ENCODE measurements around the gene TXLNG.
A peak's percentile ranks its signal among the peaks of the same experiment; 100 is the strongest.

The TXLNG gene

DNA sequence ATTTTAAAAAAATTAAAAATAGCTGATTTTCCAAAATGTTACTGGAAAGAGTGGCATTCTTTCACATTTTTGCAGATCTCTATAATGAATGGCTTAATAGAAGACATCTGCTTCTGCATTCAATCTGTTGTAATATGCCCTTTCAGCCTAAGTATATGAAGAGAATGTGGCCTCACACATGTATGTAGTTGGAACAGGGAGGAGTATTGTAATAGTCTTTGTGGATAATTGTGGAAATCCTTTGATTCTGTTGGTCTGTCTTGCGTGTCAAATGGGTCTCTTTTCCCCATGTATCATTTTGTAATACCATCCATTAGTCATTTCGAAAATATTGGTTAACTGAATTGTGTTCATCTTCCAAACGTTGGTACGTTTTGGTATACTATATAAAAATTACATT lies 11.6 kb downstream of the TXLNG start:
- CTCF ChIA-PET: interaction anchor here (3.1 kb wide), 1 partner anchor 10 kb away, joined by 16 read pairs; no protein-coding TSS in a partner anchor
- Histone ChIP-seq H3K4me1 (ENCODE audit: control insufficient read depth, insufficient read depth, low read length) (no peaks in the 10 kb centered on the region), H3K9me3 (ENCODE audit: control insufficient read depth, insufficient read depth, low read depth, low read length) (no peaks in the 10 kb centered on the region), H3K36me3 (ENCODE audit: control insufficient read depth in 2 of 2, insufficient read depth in 1 of 2, low read length in 2 of 2) (peaks cover 46 to 51% of the 10 kb centered on the region in 2 experiments), H3K27ac (ENCODE audit: extremely low read depth, low read depth, low read length) (no peak overlapping the region), H3K4me3 (ENCODE audit: low read depth, low read length) (no peak overlapping the region)
- POLR2A ChIA-PET: interaction anchor here (0.9 kb wide), 1 partner anchor 26 kb away, joined by 3 read pairs; no protein-coding TSS in a partner anchor
- no peak for TF ChIP-seq ZFP37 (tag by site-specific recombination; IDR thresholded peaks at IDR 0.05)

DNA sequence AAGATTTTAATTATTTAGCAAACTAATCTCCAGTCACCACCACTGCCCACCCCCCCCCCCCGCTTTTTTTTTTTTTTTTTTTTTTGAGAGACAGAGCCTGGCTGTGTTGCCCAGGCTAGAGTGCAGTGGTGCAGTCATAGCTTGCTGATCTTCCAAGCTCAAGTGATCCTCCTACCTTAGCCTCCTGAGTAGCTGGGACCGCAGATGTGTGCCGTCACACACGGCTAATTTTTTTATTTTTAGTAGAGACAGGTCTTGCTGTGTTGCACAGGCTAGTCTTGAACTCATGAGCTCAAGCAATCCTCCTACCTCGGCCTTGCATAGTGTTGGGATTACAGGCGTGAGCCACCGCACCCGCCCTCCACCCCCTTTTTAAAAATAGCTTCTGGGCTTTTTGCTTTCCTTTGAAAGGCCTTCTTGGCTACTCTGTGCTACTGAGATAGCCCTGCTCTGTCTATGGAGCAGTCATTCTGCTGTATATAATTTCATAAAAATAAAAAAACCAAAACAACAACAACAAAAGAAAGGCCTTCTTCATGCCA lies 18.7 kb downstream of the TXLNG start:
- ChIA-PET POLR2A (interaction anchor here (0.6 to 1.1 kb wide), 2 partner anchors 21 to 63 kb away, joined by 3 to 4 read pairs; no protein-coding TSS in a partner anchor), CTCF (interaction anchor here (0.6 to 4.4 kb wide), 3 partner anchors 9 to 128 kb away, joined by 3 to 15 read pairs (median 3); no protein-coding TSS in a partner anchor)
- Histone ChIP-seq H3K27ac (ENCODE audit: extremely low read depth, low read depth, low read length) (no peak overlapping the region), H3K9me3 (ENCODE audit: control insufficient read depth, insufficient read depth, low read depth, low read length) (no peaks in the 10 kb centered on the region), H3K4me1 (ENCODE audit: control insufficient read depth, insufficient read depth, low read length) (peaks cover 9% of the 10 kb centered on the region), H3K36me3 (ENCODE audit: control insufficient read depth in 2 of 2, insufficient read depth in 1 of 2, low read length in 2 of 2) (peaks cover 8 to 24% of the 10 kb centered on the region in 2 experiments), H3K4me3 (ENCODE audit: low read depth, low read length) (no peak overlapping the region)
- TF ChIP-seq ZNF660 (tag by site-specific recombination; IDR thresholded peaks at IDR 0.05): no peak
- TF ChIP-seq ZNF394 (tag by site-specific recombination; IDR thresholded peaks at IDR 0.05; ENCODE audit: borderline replicate concordance): no peak
- TF ChIP-seq ZNF843 (tag by site-specific recombination; IDR thresholded peaks at IDR 0.05): no peak
- TF ChIP-seq, protein P1, sequence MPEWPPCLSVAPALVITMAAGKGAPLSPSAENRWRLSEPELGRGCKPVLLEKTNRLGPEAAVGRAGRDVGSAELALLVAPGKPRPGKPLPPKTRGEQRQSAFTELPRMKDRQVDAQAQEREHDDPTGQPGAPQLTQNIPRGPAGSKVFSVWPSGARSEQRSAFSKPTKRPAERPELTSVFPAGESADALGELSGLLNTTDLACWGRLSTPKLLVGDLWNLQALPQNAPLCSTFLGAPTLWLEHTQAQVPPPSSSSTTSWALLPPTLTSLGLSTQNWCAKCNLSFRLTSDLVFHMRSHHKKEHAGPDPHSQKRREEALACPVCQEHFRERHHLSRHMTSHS (tag by site-specific recombination; IDR thresholded peaks at IDR 0.05): no peak
- peak; percentile 83 for TF ChIP-seq KLF1 (tag by site-specific recombination; IDR thresholded peaks at IDR 0.05)
- no peak for TF ChIP-seq ZNF214 (tag by site-specific recombination; IDR thresholded peaks at IDR 0.05; ENCODE audit: borderline replicate concordance)

DNA sequence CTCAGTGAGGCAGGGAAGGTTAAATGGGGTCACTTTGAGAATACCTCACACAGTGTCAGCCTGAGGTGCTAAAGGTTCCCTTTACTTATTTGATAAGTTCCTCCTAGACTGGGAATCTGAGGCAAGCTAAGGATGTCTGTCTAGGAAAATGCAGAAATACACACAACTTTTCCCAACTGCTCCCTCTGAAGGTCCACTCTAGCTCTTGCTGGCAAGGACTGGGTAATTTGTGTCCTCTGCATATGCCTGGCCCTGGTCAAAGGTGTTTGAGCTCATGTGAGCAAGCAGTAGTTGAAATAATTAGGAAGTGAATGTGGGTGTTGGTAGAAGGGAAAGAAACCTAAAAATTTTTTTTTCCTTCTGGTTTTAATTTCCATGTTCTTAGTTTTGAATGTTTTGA lies 21.3 kb downstream of the TXLNG start:
- POLR2A ChIA-PET: interaction anchor here (1.3 to 1.9 kb wide), 4 partner anchors 19 to 88 kb away, joined by 4 to 8 read pairs (median 6); partner anchors contain the start of genes RBBP7 and SYAP1
- TF ChIP-seq ZNF10 (tag by site-specific recombination; IDR thresholded peaks at IDR 0.05) (no peak), ZBTB17 (tag by site-specific recombination; IDR thresholded peaks at IDR 0.05) (no peak), ZNF510 (tag by site-specific recombination; IDR thresholded peaks at IDR 0.05; ENCODE audit: insufficient replicate concordance) (no peak), MZF1 (tag by site-specific recombination; IDR thresholded peaks at IDR 0.05; ENCODE audit: borderline replicate concordance) (no peak), ZNF585B (tag by site-specific recombination; IDR thresholded peaks at IDR 0.05) (no peak), ZNF19 (tag by site-specific recombination; IDR thresholded peaks at IDR 0.05; ENCODE audit: low read depth) (no peak), IKZF3 (tag by site-specific recombination; IDR thresholded peaks at IDR 0.05) (0 out of 2 replicates have a peak, but pooled peaks have one; percentile 46)
- TF ChIP-seq, protein P2, sequence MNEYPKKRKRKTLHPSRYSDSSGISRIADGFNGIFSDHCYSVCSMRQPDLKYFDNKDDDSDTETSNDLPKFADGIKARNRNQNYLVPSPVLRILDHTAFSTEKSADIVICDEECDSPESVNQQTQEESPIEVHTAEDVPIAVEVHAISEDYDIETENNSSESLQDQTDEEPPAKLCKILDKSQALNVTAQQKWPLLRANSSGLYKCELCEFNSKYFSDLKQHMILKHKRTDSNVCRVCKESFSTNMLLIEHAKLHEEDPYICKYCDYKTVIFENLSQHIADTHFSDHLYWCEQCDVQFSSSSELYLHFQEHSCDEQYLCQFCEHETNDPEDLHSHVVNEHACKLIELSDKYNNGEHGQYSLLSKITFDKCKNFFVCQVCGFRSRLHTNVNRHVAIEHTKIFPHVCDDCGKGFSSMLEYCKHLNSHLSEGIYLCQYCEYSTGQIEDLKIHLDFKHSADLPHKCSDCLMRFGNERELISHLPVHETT (tag by site-specific recombination; IDR thresholded peaks at IDR 0.05): no peak
- peaks cover 9% of the 10 kb centered on the region for H3K4me1 ChIP-seq (ENCODE audit: control insufficient read depth, insufficient read depth, low read length)
- CTCF ChIA-PET: interaction anchor here (0.6 to 4.4 kb wide), 13 partner anchors 10 to 888 kb away, joined by 3 to 16 read pairs (median 5); no protein-coding TSS in a partner anchor
- H3K9me3 ChIP-seq (ENCODE audit: control insufficient read depth, insufficient read depth, low read depth, low read length): no peaks in the 10 kb centered on the region
- H3K36me3 ChIP-seq (ENCODE audit: control insufficient read depth in 2 of 2, insufficient read depth in 1 of 2, low read length in 2 of 2): peaks cover 4 to 28% of the 10 kb centered on the region in 2 experiments
- no peak overlapping the region for H3K27ac ChIP-seq (ENCODE audit: extremely low read depth, low read depth, low read length)
- no peak overlapping the region for H3K4me3 ChIP-seq (ENCODE audit: low read depth, low read length)
